HG03097 (cell line): ENCODE results near the gene SAMD5.

Source experiments
- ATAC-seq: cut with Tn5 transposase; IDR thresholded peaks from one replicate; pipeline ENCODE4 v1.9.1; 2021; ENCODE audit not compliant: unreplicated experiment, low FRiP score

The SAMD5 gene

GRCh38 chr6:147617366-147617765 lies 108.9 kb downstream of the SAMD5 start:
- no peak for ATAC-seq

- no peak for ATAC-seq
Observed at GRCh38 chr6:147618457-147618856, 110.0 kb downstream of the SAMD5 start.

GRCh38 chr6:147618927-147619326 lies 110.4 kb downstream of the SAMD5 start:
- no peak for ATAC-seq
